A673 (cell line): ENCODE measurements around the gene AKAP17A.

ENCODE experiments used
- CTCF ChIP-seq: fragments of 300-800, 200-600 bp; sonication (generic); conservative IDR thresholded peaks from 2 replicates; pipeline ENCODE4 v1.5.1; 2017; ENCODE audit warnings: low read depth, mild to moderate bottlenecking, antibody characterized with exemption, low read length, moderate library complexity, mixed read lengths
- EZH2 ChIP-seq: fragments of 200-600 bp; sonication (generic); IDR thresholded peaks from 2 replicates; pipeline ENCODE4 v1.6.1; 2017; ENCODE audit warnings: borderline replicate concordance, low read depth, mild to moderate bottlenecking, mixed read lengths, antibody characterized with exemption, low read length; ENCODE audit not compliant: poor library complexity, severe bottlenecking

- TF ChIP-seq CTCF (no peak), EZH2 (no peak)
Measured at GRCh38 chrX:1610166-1610565, 18.8 kb downstream of the AKAP17A start.
